ENCODE measurements around the gene UHRF2. TPM values are rescaled to one million over a fixed set of nuclear protein-coding genes. Genes with fewer than 3 reads are reported as not detected.

UHRF2 gene
- total RNA-seq, 1 experiment from 2014 or later = 45.2 TPM

- Histone ChIP-seq H3K9ac (ENCODE audit: extremely low read depth, insufficient read length, low read length) (no peak overlapping the region), H3K4ac (ENCODE audit: low read depth, low read length) (no peak overlapping the region), H3K27ac (ENCODE audit: insufficient read length, low read depth, low read length) (no peak overlapping the region), H2BK120ac (ENCODE audit: low read depth, low read length, poor library complexity, severe bottlenecking) (no peak overlapping the region), H2BK20ac (ENCODE audit: low read depth, low read length, poor library complexity, severe bottlenecking) (no peak overlapping the region), H2AFZ (ENCODE audit: low read length) (peak overlapping the region; percentile 57), H3K18ac (ENCODE audit: insufficient read length, low read depth, low read length) (no peak overlapping the region), H2BK5ac (ENCODE audit: insufficient read length, low read length) (no peak overlapping the region), H4K5ac (ENCODE audit: insufficient read length, low read depth, low read length) (no peak overlapping the region), H4K8ac (replicated peaks; ENCODE audit: insufficient read length, low read depth, low read length) (no peak overlapping the region), H3K4me1 (ENCODE audit: insufficient read depth, low read length) (no peaks in the 10 kb centered on the region; the same call in 1 of the 2 replicates), H2AK5ac (ENCODE audit: insufficient read length, low read length) (no peak overlapping the region), H4K20me1 (ENCODE audit: control insufficient read depth, insufficient read depth, insufficient read length) (no peaks in the 10 kb centered on the region), H2BK12ac (ENCODE audit: insufficient read length, low read depth, low read length) (no peak overlapping the region), H3K79me1 (ENCODE audit: insufficient read depth, low read depth, low read length, poor library complexity, severe bottlenecking) (no peaks in the 10 kb centered on the region), H3K9me3 (ENCODE audit: control insufficient read depth, low read depth, low read length) (no peaks in the 10 kb centered on the region), H3T11ph (ENCODE audit: low read length) (no peak overlapping the region), H3K56ac (ENCODE audit: insufficient read length, low read depth, low read length) (no peak overlapping the region), H2BK15ac (ENCODE audit: low read depth, low read length) (no peak overlapping the region), H3K14ac (ENCODE audit: insufficient read depth, low read length) (no peak overlapping the region), H3K27me3 (ENCODE audit: insufficient read depth, low read length) (no peaks in the 10 kb centered on the region), H3K79me2 (ENCODE audit: insufficient read depth, low read length) (no peaks in the 10 kb centered on the region), H3K4me2 (ENCODE audit: insufficient read depth, insufficient read length, low read length) (no peak overlapping the region), H4K91ac (ENCODE audit: insufficient read length, low read depth, low read length) (no peak overlapping the region), H3K23me2 (ENCODE audit: insufficient read length, low read depth, low read length, poor library complexity, severe bottlenecking) (no peaks in the 10 kb centered on the region), H3K23ac (ENCODE audit: insufficient read length, low read depth, low read length) (no peak overlapping the region)
- H3K9me3 Mint-ChIP-seq = peaks cover 0 to 4% of the 10 kb centered on the region in 2 experiments; a peak in 3 of 5 replicates
- DNase-seq = peak; percentile 39
- peaks cover 3% of the 10 kb centered on the region for H3K27me3 Mint-ChIP-seq (ENCODE audit: low read depth)
- no peaks in the 10 kb centered on the region for H3K36me3 Mint-ChIP-seq (ENCODE audit: insufficient read depth in 1 of 3, low read depth in 3 of 3)
- no peak overlapping the region for H3K4me3 Mint-ChIP-seq
- no peak for TF ChIP-seq CTCF (conservative IDR thresholded peaks at IDR 0.05)
- H3K27ac Mint-ChIP-seq = no peak overlapping the region
- no peaks in the 10 kb centered on the region for H3K4me1 Mint-ChIP-seq
- WGBS (ENCODE audit: extremely low coverage, insufficient read length, low lambda C conversion rate) = no CpG with 5 or more reads among the region's 2 CpGs
Measured at GRCh38 chr9:6384732-6385131, 28.3 kb upstream of the UHRF2 start.
